Measurements from ENCODE around the gene ANKIB1.

The ANKIB1 gene

GRCh38 chr7:92297736-92298135 lies 52.0 kb downstream of the ANKIB1 start:
- TF ChIP-seq EZH2phosphoT487 (IDR thresholded peaks at IDR 0.05; ENCODE audit: borderline replicate concordance), result no peak
- no peak for TF ChIP-seq CTCF (conservative IDR thresholded peaks at IDR 0.05; ENCODE audit: low read length)
- H2AFZ ChIP-seq (ENCODE audit: low read length), result no peak overlapping the region
- peaks cover 44% of the 10 kb centered on the region for H3K36me3 ChIP-seq (ENCODE audit: insufficient read depth, low read length)
- H4K20me1 ChIP-seq (ENCODE audit: insufficient read depth, low read length, poor library complexity, severe bottlenecking), result no peaks in the 10 kb centered on the region
- peaks cover 4% of the 10 kb centered on the region for H3K4me1 ChIP-seq (ENCODE audit: insufficient read depth, low read length, poor library complexity, severe bottlenecking)
- H3F3A ChIP-seq (ENCODE audit: low read depth), result no peaks in the 10 kb centered on the region
- H3K4me2 ChIP-seq (ENCODE audit: low read depth, low read length, poor library complexity, severe bottlenecking), result no peak overlapping the region
- H3K4me3 ChIP-seq (ENCODE audit: low read length, poor library complexity, severe bottlenecking), result no peak overlapping the region
- H3K27me3 ChIP-seq (ENCODE audit: insufficient read depth, low read length, poor library complexity, severe bottlenecking), result no peaks in the 10 kb centered on the region
- peaks cover 17% of the 10 kb centered on the region; the same call in 1 of the 2 replicates for H3K79me2 ChIP-seq (ENCODE audit: insufficient read depth, low read length)
- H3K9me3 ChIP-seq (ENCODE audit: insufficient read depth, low read depth, low read length), result no peaks in the 10 kb centered on the region
- H3K9me2 ChIP-seq (replicated peaks; ENCODE audit: low read depth, low read length), result no peaks in the 10 kb centered on the region
- no peak overlapping the region for H3K9ac ChIP-seq (ENCODE audit: low read depth, low read length, poor library complexity, severe bottlenecking)

GRCh38 chr7:92303761-92304160 lies 58.0 kb downstream of the ANKIB1 start:
- no peak overlapping the region for H2AFZ ChIP-seq (ENCODE audit: low read length)
- H3K9ac ChIP-seq (ENCODE audit: low read depth, low read length, poor library complexity, severe bottlenecking), result no peak overlapping the region
- no peaks in the 10 kb centered on the region for H3K4me1 ChIP-seq (ENCODE audit: insufficient read depth, low read length, poor library complexity, severe bottlenecking)
- no peaks in the 10 kb centered on the region for H3F3A ChIP-seq (ENCODE audit: low read depth)
- no peaks in the 10 kb centered on the region for H3K79me2 ChIP-seq (ENCODE audit: insufficient read depth, low read length)
- H3K4me3 ChIP-seq (ENCODE audit: low read length, poor library complexity, severe bottlenecking), result no peak overlapping the region
- no peaks in the 10 kb centered on the region for H3K27me3 ChIP-seq (ENCODE audit: insufficient read depth, low read length, poor library complexity, severe bottlenecking)
- TF ChIP-seq CTCF (conservative IDR thresholded peaks at IDR 0.05; ENCODE audit: low read length) (no peak), EZH2phosphoT487 (IDR thresholded peaks at IDR 0.05; ENCODE audit: borderline replicate concordance) (no peak)
- peaks cover 27% of the 10 kb centered on the region; the same call in 1 of the 2 replicates for H3K36me3 ChIP-seq (ENCODE audit: insufficient read depth, low read length)
- H3K4me2 ChIP-seq (ENCODE audit: low read depth, low read length, poor library complexity, severe bottlenecking), result no peak overlapping the region
- H4K20me1 ChIP-seq (ENCODE audit: insufficient read depth, low read length, poor library complexity, severe bottlenecking), result no peaks in the 10 kb centered on the region
- H3K9me3 ChIP-seq (ENCODE audit: insufficient read depth, low read depth, low read length), result no peaks in the 10 kb centered on the region
- H3K9me2 ChIP-seq (replicated peaks; ENCODE audit: low read depth, low read length), result no peaks in the 10 kb centered on the region

- H3K4me2 ChIP-seq (ENCODE audit: low read depth, low read length, poor library complexity, severe bottlenecking), result no peak overlapping the region
- H4K20me1 ChIP-seq (ENCODE audit: insufficient read depth, low read length, poor library complexity, severe bottlenecking), result no peaks in the 10 kb centered on the region
- peaks cover 25% of the 10 kb centered on the region; the same call in 1 of the 2 replicates for H3K36me3 ChIP-seq (ENCODE audit: insufficient read depth, low read length)
- H3F3A ChIP-seq (ENCODE audit: low read depth), result no peaks in the 10 kb centered on the region
- H2AFZ ChIP-seq (ENCODE audit: low read length), result no peak overlapping the region
- no peak overlapping the region for H3K9ac ChIP-seq (ENCODE audit: low read depth, low read length, poor library complexity, severe bottlenecking)
- TF ChIP-seq EZH2phosphoT487 (IDR thresholded peaks at IDR 0.05; ENCODE audit: borderline replicate concordance) (no peak), CTCF (conservative IDR thresholded peaks at IDR 0.05; ENCODE audit: low read length) (no peak)
- no peaks in the 10 kb centered on the region for H3K79me2 ChIP-seq (ENCODE audit: insufficient read depth, low read length)
- no peaks in the 10 kb centered on the region for H3K27me3 ChIP-seq (ENCODE audit: insufficient read depth, low read length, poor library complexity, severe bottlenecking)
- H3K4me3 ChIP-seq (ENCODE audit: low read length, poor library complexity, severe bottlenecking), result no peak overlapping the region
- no peaks in the 10 kb centered on the region for H3K9me3 ChIP-seq (ENCODE audit: insufficient read depth, low read depth, low read length)
- H3K4me1 ChIP-seq (ENCODE audit: insufficient read depth, low read length, poor library complexity, severe bottlenecking), result no peaks in the 10 kb centered on the region
- H3K9me2 ChIP-seq (replicated peaks; ENCODE audit: low read depth, low read length), result no peaks in the 10 kb centered on the region
Observed at GRCh38 chr7:92304406-92304893, 58.7 kb downstream of the ANKIB1 start.

All from Loucy (cell line).